Ureter (tissue), 1 donor: ENCODE data around the gene PHKB. TPM values are rescaled to one million over a fixed set of nuclear protein-coding genes. Genes with fewer than 3 reads are reported as not detected.
"Not testable (repeated sequence)": the region's sequence is repeated elsewhere in the genome, so short reads cannot be mapped to it uniquely, and the experiment has no call there.

Source experiments
- DNase-seq: peaks from one replicate; pipeline ENCODE4 v3.0.0-alpha.2; 2020; ENCODE audit warnings: low spot score
- total RNA-seq: library from RNA; stranded (reverse); gene quantifications from one replicate; pipeline ENCODE4 v1.2.4, GENCODE V29; 2023
- donor health status: DM: yes; HTN: yes; CAD: no.

Gene PHKB
- total RNA-seq, 1 donor from 2014 or later: 107 TPM

DNA sequence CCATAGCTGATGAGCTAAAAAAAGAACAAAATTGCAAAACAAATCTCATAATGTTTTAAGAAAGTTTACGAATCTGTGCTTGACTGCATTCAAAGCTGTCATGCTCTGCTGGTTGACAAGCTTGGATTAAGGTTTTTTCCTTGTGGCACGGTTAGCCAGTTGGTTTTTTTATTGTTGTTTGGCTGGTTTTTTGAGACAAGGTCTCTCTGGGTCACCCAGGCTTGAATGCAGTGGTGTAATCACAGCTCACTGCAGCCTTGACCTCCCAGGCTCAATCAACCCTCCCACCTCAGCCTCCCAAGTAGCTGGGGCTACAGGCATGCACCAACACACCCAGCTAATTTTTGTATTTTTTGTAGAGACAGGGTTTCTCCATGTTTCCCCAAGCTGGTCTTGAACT lies 45.7 kb downstream of the PHKB start:
- no peak for DNase-seq

DNA sequence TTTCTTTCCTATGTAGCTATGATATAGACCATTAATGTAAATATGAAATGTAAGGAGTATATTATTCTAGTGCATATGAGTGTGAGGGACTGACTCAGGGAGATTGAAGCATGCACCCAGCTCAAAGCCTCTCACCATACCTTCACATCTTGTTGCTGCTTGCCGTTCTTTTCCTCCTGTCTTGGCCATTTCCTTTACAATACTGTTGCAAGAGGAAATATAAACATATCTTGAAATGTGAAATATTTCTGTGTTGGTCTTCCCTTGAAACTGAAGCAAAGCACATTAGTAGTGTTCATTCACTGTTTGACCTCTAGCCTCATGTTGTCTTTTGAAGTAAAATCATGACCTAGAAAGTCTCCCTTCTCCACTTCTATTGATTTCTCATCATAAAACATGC lies 46.6 kb downstream of the PHKB start:
- DNase-seq: no peak

DNA sequence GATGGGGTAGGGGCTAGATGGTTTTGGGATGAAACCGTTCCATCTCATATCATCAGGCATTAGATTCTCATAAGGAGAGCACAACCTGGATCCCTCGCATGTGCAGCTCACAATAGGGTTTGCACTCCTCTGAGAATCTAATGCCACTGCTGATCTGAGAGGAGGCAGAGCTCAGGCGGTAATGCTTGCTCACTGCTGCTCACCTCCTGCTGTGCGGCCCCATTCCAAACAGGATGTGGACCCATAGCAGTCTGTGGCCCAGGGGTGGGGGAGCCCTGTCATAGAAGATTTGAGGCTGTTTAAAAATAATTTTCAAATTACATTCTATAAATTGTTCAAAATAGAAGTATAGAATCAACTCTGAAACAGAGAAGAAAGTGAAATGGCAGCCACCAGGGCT lies 50.8 kb downstream of the PHKB start:
- DNase-seq: no peak

DNA sequence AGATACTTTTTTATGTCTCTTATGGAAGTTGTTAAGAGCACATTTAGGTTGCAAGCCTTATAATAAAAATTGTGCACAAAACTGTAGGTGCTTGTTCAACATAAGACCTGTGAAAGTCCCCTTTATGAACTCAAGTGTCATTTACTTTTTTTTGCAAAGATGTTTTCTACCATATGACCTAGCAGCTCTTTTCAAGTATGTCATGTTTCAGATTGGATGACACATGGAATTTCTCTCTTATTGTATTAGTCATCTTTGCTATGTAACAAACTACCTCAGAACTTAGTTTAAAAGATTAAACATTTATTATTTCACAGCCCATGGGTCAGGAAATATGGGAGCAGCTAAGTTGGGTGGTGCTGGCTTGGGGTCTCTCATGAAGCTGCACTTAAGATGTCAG lies 57.9 kb downstream of the PHKB start:
- DNase-seq: no peak

DNA sequence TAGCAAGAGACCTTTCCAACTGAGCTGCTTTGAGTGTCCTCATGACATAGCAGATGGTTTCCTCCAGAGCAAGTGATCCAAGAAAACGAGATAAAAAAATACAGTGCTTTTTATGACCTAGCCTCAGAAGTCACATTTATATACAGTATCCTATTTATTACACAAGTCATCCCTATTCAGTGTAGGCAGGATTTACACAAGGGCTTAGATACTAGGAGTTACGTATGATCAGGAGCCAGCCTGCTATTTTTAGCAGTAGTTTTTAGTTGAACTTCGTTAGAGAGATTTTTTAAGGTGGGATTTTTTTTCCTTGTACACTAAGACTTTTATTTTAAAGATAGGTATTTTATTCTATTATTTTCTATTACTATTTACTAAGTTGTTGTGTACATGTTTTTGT lies 58.4 kb downstream of the PHKB start:
- DNase-seq: no peak

DNA sequence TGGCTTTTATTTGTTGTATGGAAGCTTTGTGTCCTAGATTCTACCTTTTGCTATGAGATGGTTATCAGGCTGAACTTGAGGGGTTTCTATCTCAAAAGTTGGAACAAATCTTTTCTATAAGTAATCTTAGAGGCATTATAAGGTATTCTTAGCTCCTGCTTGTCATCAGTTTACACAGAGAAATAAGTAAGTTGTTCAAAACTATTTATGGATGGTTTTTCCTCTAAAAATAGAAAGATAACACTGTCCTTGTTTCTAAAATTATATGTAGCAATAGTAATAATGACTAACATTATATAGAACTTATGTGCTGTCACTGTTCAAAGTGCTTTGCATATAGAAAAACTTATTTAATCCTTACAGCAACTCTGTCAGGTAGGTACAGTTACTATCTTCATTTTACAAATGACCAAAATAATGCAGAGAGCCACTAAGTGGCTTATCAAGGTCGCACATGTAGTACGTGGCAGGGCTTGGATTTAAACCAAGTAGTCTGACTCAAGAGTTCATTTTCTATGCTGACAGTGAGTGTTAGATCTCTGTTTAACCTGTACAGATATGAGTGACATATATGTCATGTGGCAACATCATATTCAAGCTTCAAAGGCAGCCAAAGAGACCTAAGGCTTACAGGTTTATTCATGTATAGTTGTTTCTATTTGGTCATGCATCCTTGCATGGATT lies 59.0 kb downstream of the PHKB start:
- no peak for DNase-seq

DNA sequence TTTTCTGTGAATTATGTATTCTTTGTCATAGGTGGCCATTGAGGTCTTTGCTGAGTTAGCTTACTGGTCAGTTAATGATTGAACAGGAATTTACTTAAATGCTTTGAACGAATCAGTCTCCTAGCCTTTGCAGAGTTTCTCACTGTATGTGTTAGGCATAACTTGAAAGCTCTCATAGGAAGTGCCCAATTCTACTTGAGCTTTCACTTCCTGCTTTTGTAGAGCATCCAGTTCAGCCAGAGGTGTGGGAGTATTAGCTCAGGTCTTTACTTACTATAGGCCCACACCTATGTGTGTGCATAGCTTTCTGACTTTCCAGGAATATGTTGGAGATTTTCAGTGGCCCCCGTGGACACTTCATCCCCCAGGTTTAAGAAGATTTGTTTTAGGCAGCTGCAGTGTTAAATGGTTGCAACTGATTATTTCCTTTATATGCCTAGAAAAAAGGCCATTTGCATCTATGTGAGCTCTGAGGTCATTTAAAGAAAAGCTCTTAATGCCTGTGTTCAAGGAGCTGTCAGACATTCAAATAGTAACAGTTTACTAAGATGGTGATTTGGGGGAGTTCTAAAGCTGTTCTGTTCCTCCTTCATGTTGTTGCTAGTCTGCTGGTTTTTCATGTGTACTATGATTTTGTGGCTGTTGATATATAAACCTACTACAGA lies 62.3 kb downstream of the PHKB start:
- no peak for DNase-seq

DNA sequence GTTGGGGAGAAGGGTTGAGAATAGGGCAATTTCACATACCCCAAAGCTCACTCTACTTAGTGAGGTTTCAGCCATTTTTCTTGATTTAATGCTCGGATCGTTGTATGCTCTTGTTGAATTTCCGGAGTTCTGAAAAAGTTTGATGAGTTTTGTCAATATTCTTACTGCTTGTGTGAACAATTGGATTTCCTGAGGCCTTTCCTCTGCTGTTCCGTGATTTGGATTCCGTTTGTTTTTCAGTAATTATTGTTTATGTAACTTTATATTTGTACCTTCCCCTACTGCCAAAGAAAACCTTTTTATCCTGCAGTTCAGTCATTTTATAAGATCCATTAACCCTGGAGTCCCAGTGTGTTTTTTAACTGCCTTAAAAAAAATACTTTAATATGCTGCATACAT lies 62.9 kb downstream of the PHKB start:
- no peak for DNase-seq

DNA sequence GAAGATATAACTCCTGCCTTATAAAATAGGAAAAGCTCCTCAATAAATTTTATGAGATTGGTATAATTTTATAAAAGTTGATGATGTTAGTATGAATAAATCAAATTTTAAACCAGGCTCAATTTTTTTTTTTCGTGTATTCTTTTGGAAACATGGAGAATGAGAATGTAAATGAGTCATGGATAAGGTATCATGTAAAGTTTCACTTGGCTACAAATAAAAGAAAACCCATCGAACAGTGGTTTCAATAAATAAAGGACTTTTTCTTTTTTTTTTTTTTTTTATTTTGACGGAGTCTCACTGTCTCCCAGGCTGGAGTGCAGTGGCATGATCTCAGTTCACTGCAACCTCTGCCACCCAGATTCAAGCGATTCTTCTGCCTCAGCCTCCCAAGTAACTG lies 67.3 kb downstream of the PHKB start:
- no peak for DNase-seq

DNA sequence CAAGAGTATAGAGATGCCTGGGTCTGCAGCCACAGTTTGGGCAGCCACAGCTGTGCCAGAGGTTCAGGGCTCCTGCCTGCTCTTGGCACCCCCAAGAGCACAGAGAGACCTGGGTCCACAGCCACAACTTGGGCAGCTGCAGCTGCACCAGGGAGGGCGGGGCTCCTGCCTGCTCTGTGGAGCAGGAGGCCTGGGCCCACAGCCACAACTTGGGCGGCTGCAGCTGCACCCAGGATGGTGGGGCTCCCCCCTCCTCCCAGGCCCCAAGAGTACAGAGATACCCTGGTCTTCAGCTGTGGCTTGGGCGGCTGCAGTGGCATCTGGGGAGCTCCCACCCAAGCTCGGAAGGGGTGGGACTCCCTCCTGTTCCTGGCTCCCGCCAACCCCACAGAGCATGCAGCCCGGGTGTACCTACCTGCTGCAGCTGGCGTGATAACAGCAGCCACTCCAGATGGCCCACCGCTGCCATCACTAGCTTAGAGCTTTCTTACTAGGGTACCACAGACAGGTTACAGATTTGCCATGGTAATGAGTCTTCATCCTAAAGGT lies 72.7 kb downstream of the PHKB start:
- no peak for DNase-seq

DNA sequence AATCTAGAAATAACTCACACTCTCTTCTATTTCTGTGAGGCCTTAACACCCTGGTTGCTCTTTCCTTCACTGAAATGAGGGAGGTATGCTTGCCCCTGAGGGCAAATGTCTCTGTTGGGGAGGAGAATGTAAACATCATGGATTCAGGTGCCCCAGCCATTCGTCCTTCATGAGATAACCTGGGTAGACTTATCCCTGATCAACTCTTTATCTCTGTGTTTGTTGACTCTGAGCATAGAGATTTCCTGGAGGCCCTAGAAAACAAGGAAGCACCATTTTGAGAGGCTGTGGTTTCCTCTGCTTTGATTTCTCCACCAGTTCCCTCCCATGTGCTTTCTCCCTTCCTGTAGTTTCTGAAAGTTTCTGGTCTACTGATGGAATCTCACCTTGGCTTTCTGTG lies 77.3 kb downstream of the PHKB start:
- no peak for DNase-seq

DNA sequence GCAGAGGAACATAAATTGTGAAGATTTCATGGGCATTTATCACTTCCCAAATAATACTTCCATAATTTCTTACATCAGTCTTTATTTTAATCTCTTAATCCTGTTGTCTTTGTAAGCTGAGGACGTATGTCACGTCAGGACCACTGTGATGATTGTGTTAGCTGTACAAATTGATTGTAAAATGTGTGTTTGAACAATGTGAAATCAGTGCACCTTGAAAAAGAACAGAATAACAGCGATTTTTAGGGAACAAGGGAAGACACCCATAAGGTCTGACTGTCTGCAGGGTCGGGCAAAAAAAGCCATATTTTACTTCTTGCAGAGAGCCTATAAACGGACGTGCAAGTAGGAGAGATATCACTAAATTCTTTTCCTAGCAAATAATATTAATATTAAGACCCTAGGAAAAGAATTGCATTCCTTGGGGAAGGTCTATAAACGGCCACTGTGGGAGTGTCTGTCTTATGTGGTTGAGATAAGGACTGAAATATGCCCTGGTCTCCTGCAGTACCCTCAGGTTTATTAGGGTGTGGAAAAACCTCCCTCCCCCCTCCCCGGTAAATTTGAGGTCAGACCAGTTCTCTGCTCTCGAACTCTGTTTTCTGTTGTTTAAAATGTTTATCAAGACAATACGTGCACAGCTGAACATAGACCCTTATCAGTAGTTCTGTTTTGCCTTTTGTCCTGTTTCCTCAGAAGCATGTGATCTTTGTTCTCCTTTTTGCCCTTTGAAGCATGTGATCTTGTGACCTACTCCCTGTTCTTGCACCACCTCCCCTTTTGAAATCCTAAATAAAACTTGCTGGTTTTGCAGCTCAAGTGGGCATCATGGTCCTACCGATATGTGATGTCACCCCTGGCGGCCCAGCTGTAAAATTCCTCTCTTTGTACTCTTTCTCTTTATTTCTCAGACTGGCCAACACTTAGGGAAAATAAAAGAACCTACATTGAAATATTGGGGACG lies 78.9 kb downstream of the PHKB start:
- not testable (repeated sequence) for DNase-seq

DNA sequence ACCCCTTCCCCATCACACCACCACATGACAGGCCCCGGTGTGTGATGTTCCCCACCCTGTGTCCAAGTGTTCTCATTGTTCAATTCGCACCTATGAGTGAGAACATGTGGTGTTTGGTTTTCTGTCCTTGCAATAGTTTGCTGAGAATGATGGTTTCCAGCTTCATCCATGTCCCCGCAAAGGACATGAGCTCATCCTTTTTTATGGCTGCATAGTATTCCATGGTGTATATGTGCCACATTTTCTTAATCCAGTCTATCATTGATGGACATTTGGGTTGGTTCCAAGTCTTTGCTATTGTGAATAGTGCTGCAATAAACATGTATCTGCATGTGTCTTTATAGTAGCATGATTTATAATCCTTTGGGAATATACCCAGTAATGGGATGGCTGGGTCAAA lies 80.0 kb downstream of the PHKB start:
- DNase-seq: not testable (repeated sequence)

DNA sequence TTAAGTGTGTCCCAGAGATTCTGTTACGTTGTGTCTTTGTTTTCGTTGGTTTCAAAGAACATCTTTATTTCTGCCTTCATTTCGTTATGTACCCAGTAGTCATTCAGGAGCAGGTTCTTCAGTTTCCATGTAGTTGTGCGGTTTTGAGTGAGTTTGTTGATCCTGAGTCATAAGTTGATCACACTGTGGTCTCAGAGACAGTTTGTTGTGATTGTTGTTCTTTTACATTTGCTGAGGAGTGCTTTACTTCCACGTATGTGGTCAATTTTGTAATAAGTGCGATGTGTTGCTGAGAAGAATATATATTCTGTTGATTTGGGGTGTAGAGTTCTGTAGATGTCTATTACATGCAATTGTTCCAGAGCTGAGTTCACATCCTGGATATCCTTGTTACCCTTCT lies 83.1 kb downstream of the PHKB start:
- not testable (repeated sequence) for DNase-seq

DNA sequence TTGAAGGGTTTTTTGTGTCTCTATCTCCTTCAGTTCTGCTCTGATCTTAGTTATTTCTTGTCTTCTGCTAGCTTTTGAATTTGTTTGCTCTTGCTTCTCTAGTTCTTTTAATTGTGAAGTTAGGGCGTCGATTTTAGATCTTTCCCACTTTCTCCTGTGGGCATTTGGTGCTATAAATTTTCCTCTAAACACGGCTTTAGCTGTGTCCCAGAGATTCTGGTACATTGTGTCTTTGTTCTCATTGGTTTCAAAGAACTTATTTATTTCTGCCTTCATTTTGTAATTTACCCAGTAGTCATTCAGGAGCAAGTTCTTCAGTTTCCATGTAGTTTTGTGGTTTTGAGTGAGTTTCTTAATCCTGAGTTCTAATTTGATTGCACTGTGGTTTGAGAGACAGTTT lies 90.1 kb downstream of the PHKB start:
- not testable (repeated sequence) for DNase-seq

DNA sequence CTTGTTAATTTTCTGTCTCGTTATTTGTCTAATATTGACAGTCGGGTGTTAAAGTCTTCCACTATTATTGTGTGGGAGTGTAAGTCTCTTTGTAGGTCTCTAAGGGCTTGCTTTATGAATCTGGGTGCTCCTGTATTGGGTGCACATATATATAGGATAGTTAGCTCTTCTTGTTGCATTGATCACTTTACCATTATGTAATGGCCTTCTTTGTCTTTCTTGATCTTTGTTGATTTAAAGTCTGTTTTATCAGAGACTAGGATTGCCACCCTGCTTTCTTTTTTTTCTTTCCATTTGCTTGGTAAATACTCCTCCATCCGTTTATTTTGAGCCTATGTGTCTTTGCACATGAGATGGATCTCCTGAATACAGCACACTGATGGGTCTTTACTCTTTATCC lies 90.6 kb downstream of the PHKB start:
- DNase-seq: not testable (repeated sequence)

DNA sequence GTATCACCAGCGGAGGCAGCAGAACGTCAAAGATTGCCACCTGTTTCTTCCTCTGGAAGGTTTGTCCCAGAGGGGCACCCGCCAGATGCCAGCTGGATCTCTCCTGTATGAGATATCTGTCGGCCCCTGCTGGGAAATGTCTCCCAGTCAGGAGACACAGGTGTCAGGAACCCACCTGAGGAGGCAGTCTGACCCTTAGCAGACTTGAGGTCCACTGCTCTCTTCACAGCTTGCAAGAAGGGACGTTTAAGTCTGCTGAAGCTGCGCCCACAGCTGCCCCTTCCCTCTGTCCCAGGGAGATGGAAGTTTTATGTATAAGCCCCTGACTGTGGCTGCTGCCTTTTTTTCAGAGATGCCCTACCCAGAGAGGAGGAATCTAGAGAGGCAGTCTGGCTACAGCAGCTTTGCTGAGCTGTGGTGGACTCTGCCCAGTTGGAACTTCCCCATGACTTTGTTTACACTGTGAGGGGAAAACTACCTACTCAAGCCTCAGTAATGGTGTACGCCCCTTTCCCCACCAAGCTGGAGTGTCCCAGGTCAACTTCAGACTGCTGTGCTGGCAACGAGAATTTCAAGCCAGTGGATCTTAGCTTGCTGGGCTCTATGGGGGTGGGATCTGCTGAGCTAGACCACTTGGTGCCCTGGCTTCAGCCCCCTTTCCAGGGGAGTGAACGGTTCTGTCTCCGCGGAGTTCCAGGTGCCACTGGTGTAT lies 92.9 kb downstream of the PHKB start:
- DNase-seq: no peak

DNA sequence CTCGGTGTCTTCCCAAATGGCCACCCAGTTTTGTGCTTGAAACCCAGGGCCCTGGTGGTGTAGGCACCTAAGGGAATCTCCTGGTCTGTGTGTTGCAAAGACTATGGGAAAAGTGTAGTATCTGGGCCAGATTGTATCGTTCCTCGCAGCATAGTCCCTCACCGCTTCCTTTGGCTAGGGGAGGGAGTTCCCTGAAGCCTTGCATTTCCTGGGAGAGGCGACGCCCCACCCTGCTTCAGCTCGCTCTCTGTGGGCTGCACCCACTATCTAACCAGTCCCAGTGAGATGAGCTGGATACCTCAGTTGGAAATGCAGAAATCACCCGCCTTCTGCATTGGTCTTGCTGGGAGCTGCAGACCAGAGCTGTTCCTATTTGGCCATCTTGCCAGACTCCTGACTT lies 93.5 kb downstream of the PHKB start:
- DNase-seq: not testable (repeated sequence)

DNA sequence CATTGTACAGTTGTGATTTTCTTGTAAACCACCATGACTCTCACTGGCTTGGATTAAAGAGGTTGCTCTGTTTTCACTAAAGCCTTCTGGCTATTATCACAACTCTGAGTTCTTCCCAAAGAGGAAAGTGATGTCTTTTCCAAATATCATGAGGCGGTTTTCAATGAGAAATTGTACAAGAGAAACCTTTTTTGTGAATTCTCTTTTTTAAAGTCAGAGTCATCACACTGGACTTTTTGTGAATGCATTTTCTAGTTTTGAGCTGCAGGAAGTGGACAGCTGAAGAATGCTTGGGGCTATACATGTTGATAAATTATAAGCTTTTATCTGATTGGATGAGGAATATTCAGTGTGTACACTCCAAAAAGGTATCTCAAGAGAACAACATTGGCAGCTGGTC lies 100.2 kb downstream of the PHKB start:
- no peak for DNase-seq

DNA sequence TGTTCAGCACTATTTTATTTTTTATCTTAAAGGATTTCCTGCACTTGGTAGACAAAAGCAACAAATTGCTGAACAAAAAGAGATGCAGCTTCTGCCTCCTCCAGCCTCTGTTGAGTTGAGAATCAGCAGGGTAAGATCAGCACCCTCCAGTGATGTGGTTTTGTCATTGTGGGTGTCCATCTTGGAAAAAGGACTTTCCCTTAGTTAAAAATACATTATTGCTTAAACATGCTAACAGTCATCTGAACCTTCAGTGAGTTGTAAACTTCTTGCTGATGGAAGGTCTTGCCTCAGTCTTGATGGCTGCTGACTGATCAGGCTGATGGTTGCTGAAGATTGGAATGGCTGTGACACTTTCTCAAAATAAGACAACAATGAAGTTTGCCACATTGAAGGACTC lies 101.2 kb downstream of the PHKB start:
- no peak for DNase-seq

DNA sequence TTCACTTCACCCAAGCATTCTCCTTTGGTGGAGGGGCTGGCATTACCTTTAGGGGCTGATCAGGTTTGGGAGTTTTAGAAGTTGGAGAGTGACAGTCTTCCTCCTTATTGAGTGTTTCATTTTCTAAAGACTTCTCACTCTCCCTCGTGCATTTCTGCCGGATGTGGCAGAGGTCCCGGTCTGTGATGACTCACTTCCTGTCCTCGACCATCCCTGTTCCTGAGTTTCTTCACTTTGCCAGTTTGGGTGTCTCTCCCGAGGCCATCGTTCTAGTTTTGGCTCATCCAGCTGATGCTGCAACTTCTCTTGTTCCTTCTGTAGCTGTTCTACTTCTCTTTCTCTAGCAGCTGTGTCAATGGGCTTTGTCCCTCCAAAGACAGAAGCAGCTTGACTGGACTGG lies 104.3 kb downstream of the PHKB start:
- DNase-seq: no peak

DNA sequence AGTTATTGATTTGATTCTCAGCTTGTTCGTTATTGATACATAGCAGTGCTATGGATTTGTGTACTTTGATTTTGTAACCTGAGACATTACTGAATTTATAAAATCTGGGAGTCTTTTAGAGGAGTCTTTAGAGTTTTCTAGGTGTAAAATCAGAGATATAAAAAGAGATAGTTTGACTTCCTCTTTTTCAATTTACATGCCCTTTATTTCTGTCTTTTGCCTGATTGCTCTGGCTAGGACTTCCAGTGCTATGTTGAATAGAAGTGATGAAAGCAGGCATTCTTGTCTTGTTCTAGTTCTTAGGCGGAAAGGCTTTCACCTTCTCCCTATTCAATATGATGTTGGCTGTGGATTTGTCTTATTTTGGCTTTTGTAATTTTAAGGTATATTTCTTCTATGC lies 106.2 kb downstream of the PHKB start:
- DNase-seq: no peak
